IMR-90 (cell line): ENCODE measurements around the gene DBH. TPM values are rescaled to one million over a fixed set of nuclear protein-coding genes. Genes with fewer than 3 reads are reported as not detected.

Experiments used
- polyA plus RNA-seq, 3 experiments: library from polyadenylated mRNA; depleted of rRNA; stranded (reverse); fragments of >200 nt; gene quantifications; 2 replicates each; pipeline ENCODE4 v1.2.3, GENCODE V29; 2012; ENCODE audit warnings: low replicate concordance in 1 of 3
- total RNA-seq: library from RNA; depleted of rRNA; stranded (reverse); fragments of >200 nt; gene quantifications from 2 replicates; pipeline ENCODE4 v1.2.3, GENCODE V29; 2012
- TF ChIP-seq, protein P1 (sequence below): fragments of 150-350 bp; IDR thresholded peaks from 2 replicates; pipeline ENCODE4 v1.6.1; 2016; ENCODE audit warnings: low read depth, mild to moderate bottlenecking, low read length, moderate library complexity, borderline replicate concordance

Gene DBH
- total and polyA plus RNA-seq, 2 of the 4 experiments (the other 2 are of a cell fraction): not detected

DNA sequence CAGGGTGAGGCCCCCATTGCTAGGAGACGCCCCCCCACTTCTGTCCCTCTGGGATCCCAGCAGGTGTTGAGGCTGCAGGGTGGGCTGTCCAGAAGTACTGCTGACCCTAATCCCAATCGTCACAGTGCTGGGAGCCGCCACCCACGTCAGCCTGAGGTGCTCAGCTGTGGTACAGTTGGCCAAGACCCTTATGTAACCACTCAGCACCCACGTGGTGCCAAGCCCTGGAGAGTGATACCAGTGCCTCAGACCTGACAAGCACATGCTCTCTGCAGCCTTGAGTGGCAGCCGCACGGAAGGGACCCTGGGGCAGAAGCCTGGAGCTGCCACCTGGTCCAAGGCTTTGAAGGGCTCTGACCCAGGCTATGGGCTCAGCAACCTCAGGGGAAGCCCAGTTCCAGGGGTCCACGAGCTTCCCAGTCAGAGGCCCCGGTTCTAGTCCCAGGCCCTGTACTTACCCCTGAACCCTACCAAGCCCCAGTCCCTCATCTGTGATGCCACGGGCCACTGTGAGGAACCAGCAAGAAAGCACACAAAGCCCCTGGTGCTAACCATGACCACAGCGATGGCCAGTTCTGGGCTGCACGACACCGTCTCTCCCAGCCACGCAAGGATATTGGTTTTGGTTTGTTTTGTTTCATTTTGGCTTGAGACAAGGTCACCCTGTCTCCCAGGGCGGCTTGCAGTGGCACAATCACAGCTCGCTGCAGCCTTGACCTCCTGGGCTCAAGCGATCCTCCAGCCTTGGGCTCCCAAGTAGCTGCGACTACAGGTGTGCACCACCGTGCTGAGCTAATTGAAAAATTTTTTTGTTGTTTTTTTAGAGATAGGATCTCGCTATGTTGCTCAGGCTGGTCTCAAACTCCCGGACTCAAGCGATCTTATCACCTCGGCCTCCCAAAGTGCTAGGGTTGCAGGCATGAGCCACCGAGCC lies 50.7 kb downstream of the DBH start (continued):
- TF ChIP-seq, protein P1, sequence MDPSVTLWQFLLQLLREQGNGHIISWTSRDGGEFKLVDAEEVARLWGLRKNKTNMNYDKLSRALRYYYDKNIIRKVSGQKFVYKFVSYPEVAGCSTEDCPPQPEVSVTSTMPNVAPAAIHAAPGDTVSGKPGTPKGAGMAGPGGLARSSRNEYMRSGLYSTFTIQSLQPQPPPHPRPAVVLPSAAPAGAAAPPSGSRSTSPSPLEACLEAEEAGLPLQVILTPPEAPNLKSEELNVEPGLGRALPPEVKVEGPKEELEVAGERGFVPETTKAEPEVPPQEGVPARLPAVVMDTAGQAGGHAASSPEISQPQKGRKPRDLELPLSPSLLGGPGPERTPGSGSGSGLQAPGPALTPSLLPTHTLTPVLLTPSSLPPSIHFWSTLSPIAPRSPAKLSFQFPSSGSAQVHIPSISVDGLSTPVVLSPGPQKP: no peak
